NCI-H1417 treated with DMSO at 0.1 percent for 48 hours (cell line): Measurements from ENCODE around the gene SMYD5.

Experiments
- DNase-seq: peaks from one replicate; lab custom pipeline; 2025; lab: John Stamatoyannopoulos, UW

SMYD5 gene

DNA sequence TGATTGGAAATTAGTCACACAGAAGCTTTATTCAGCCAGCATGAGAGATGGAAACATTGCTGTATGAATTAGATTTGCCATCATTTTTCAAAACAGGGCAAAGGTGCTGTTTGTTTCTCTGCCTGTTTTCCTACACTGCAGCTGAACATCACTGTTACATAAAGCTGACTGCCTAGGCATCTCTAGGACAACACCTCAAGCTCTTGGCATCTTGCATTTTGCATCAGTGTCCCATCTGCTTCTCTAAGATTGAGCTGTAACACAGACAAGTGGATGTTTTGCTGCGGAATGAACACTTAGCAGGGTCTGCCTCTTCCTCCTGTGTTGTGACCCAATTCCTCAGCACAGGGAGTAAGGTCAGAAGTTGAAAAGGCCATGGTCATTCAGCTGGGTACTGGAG is 24.9 kb downstream of the SMYD5 start:
- no peak for DNase-seq

DNA sequence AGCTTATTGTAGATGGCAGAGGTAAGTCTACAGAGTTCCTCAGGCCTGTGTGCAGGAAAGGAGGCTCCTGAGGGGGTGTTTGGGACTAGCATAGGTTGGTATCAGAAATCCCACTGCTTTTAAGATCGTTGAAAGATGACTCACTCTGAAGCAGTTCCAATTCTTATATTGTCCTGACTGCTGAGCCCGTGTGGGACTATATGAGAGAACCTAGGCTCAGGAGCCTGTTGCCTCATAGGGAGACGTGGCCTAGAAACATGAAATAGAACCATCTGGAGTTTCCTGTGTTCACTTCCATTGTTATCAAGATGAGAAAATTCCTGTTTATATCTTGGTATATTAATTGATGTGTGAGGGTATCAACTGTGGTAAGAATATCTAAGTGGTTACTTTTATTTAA is 25.7 kb downstream of the SMYD5 start:
- no peak for DNase-seq

GRCh38 chr2:73243884-73244570 is 30.0 kb downstream of the SMYD5 start:
- DNase-seq, result no peak

DNA sequence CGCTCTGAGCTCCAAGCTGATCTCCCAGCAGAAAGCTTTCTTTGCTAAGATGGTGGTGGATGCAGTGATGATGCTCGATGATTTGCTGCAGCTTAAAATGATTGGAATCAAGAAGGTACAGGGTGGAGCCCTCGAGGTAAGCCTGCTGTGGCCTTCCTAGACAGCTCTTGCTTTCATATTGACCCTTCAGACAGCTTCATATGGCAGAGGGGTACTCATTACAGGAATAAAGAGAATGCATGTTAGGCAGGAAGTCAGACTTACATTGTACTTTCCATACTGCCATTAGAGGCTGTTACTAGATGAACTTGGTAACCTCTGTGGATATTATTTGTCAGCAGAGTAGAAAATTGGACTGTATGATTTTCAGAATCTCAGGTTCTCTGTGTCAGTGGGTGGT is 30.5 kb downstream of the SMYD5 start:
- DNase-seq, result no peak

- no peak for DNase-seq
These were observed 32.8 kb downstream of the SMYD5 start for GRCh38 chr2:73246850-73247249.

GRCh38 chr2:73249636-73250035 is 35.6 kb downstream of the SMYD5 start:
- DNase-seq, result no peak

GRCh38 chr2:73250872-73251846 is 37.1 kb downstream of the SMYD5 start:
- no peak for DNase-seq

DNA sequence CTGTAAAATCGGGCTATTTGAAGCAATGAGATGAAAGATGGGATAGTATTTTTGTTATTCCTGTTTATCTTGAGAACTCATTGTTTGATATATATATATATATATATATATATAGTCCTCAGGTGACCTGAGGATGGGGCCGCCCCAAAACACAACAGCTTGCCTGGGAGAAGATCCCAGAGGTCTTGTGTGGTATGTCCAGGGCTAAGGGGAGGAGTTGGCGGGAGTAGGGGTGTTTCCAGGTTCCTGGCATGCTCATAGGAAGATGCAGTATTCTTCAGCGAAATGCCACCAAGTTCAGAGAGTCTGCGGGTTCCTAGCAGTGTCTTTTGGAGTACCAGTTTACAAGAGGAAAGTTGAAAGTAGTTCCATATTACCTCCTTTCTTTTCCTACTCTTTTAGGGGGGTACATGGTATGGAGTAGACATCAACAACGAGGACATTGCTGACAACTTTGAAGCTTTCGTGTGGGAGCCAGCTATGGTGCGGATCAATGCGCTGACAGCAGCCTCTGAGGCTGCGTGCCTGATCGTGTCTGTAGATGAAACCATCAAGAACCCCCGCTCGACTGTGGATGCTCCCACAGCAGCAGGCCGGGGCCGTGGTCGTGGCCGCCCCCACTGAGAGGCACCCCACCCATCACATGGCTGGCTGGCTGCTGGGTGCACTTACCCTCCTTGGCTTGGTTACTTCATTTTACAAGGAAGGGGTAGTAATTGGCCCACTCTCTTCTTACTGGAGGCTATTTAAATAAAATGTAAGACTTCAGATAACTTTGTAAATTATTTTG is 38.4 kb downstream of the SMYD5 start:
- no peak for DNase-seq

- DNase-seq, result no peak
These were observed 39.4 kb downstream of the SMYD5 start for GRCh38 chr2:73253400-73253799.

GRCh38 chr2:73253901-73254300 is 39.9 kb downstream of the SMYD5 start:
- DNase-seq, result no peak

DNA sequence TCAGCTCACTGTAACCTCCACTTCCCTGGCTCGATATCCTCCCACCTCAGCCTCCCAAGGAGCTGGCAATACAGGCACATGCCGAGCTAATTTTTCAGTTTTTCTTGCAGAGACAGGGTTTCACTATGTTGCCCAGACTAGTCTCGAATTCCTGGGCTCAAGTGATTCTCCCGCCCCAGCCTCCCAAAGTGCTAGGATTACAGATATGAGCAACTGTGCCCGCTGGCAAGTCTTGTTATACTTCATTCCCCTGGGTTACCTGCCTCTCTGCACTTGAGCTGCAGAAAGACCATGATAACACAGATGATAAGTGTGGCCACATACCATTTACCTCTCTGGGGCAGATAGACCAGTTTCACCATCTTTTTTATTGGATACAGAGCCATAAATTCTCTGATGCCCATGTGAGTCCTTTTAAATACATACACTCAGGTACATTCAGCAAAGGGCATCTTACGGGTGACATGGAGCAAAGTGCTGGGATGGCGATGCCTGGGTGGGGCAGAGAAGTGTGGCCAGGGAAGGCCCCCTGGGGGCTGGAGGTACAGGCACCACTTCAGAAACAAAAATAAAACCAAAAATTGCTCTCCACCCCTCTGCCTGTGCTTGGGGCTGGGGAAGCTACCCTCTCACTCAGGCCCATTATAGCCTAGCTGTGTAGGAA is 40.4 kb downstream of the SMYD5 start:
- no peak for DNase-seq

- DNase-seq, result no peak
These were observed 41.1 kb downstream of the SMYD5 start for GRCh38 chr2:73255007-73255644.

- DNase-seq, result no peak
These were observed 42.0 kb downstream of the SMYD5 start for GRCh38 chr2:73255907-73256617.

- no peak for DNase-seq
These were observed 42.5 kb downstream of the SMYD5 start for GRCh38 chr2:73256618-73256922.

- DNase-seq, result no peak
These were observed 43.0 kb downstream of the SMYD5 start for GRCh38 chr2:73257021-73257420.

GRCh38 chr2:73257425-73258125 is 43.5 kb downstream of the SMYD5 start:
- DNase-seq, result no peak

GRCh38 chr2:73258186-73258912 is 44.3 kb downstream of the SMYD5 start:
- no peak for DNase-seq

- no peak for DNase-seq
These were observed 44.8 kb downstream of the SMYD5 start for GRCh38 chr2:73258913-73259215.

DNA sequence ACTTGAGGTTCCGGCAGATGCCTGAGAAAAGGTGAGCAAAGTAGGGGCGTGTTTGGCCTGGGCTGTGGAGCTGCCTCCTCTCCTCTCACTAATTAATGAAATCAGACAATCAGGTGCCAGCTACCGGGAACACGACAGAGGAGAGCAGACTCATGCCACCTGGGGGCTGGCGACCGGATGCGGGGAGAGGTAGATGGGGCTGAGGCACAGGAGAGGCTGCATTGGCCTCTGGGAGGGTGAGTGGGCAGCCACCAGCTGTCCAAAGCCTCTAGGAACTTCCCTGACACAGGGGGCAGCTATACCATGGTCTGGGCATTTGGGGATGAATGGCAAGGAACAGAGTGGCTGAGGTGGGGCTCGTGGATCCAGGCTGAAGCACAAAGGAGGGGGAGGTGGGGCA is 45.2 kb downstream of the SMYD5 start:
- DNase-seq, result no peak
